Upper lobe of right lung (tissue), 1 donor: Measurements from ENCODE around the gene SLC16A9. TPM values are rescaled to one million over a fixed set of nuclear protein-coding genes. Genes with fewer than 3 reads are reported as not detected.

Source experiments
- ATAC-seq: fragments of 200-7000 bp; cut with Tn5 transposase; one replicate; pipeline ENCODE4 v1.9.1; 2020; ENCODE audit warnings: mild to moderate bottlenecking, moderate library complexity
- DNase-seq: peaks from one replicate; pipeline ENCODE4 v3.0.0-alpha.2; 2020
- H3K27ac ChIP-seq: fragments of 200-600 bp; one replicate; pipeline ENCODE4 v1.8.0; 2022
- H3K27me3 ChIP-seq: fragments of 200-600 bp; one replicate; pipeline ENCODE4 v1.8.0; 2022; ENCODE audit warnings: mild to moderate bottlenecking
- H3K36me3 ChIP-seq: fragments of 200-600 bp; one replicate; pipeline ENCODE4 v1.8.0; 2022
- H3K4me1 ChIP-seq: fragments of 200-600 bp; one replicate; pipeline ENCODE4 v1.8.0; 2022
- H3K4me3 ChIP-seq: fragments of 200-600 bp; one replicate; pipeline ENCODE4 v1.8.0; 2022; ENCODE audit warnings: mild to moderate bottlenecking
- H3K9me3 ChIP-seq: fragments of 200-600 bp; one replicate; pipeline ENCODE4 v1.8.0; 2022
- intact Hi-C: fragments of 100-400 bp; cut with DNase I; formaldehyde crosslinking; loops from one replicate; pipeline ENCODE4 v1.11.0; 2022
- total RNA-seq: library from RNA; stranded (reverse); fragmentation: NEBNext Ultra II Directional; extraction: Animal tissue kit (Norgen Biotek cat#: 25700); gene quantifications from one replicate; pipeline ENCODE4 v1.2.1, GENCODE V29; 2021
- TF ChIP-seq, protein P1 (sequence below): fragments of 200-600 bp; IDR thresholded peaks from one replicate; pipeline ENCODE4 v1.8.0; 2022; ENCODE audit warnings: antibody characterized with exemption
- donor health status: DM: no; HTN: yes; CAD: no; lungs with severe emphysema.

SLC16A9 gene
- total RNA-seq, 1 donor from 2014 or later = 1.8 TPM

GRCh38 chr10:59635502-59636290 is 74.0 kb downstream of the SLC16A9 start:
- DNase-seq = no peak
- Histone ChIP-seq H3K27ac (no peak overlapping the region), H3K9me3 (no peaks in the 10 kb centered on the region), H3K4me3 (no peak overlapping the region), H3K36me3 (no peaks in the 10 kb centered on the region), H3K27me3 (no peaks in the 10 kb centered on the region), H3K4me1 (no peaks in the 10 kb centered on the region)
- intact Hi-C loops = no loop called here
- TF ChIP-seq, protein P1, sequence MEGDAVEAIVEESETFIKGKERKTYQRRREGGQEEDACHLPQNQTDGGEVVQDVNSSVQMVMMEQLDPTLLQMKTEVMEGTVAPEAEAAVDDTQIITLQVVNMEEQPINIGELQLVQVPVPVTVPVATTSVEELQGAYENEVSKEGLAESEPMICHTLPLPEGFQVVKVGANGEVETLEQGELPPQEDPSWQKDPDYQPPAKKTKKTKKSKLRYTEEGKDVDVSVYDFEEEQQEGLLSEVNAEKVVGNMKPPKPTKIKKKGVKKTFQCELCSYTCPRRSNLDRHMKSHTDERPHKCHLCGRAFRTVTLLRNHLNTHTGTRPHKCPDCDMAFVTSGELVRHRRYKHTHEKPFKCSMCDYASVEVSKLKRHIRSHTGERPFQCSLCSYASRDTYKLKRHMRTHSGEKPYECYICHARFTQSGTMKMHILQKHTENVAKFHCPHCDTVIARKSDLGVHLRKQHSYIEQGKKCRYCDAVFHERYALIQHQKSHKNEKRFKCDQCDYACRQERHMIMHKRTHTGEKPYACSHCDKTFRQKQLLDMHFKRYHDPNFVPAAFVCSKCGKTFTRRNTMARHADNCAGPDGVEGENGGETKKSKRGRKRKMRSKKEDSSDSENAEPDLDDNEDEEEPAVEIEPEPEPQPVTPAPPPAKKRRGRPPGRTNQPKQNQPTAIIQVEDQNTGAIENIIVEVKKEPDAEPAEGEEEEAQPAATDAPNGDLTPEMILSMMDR = no peak
- no peak for ATAC-seq

GRCh38 chr10:59634102-59634501 is 75.5 kb downstream of the SLC16A9 start:
- ATAC-seq (peak; percentile 20), DNase-seq (no peak)
- Histone ChIP-seq H3K27me3 (no peaks in the 10 kb centered on the region), H3K9me3 (no peaks in the 10 kb centered on the region), H3K27ac (no peak overlapping the region), H3K4me3 (no peak overlapping the region), H3K4me1 (no peaks in the 10 kb centered on the region), H3K36me3 (no peaks in the 10 kb centered on the region)
- intact Hi-C loops = no loop called here
- TF ChIP-seq, protein P1 = no peak

DNA sequence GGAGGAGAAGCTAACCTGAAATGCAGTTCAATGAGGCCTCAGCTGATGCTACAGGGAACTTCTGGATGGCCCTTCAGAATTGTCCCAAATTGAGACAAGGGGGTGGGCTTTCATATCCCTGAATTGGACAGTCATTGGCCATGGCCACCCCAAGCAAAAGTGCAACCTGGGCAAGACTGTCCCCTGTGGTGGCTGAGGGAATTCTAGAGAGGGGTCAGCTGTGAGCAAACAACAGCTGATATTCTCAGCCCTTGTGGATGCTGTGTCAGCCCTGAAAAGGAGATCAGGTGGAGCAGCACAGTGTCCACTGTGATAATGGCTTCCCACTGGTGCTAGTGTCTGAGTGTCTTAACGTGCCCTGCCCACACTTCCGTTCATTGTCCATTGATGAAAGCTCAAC is 76.6 kb downstream of the SLC16A9 start:
- TF ChIP-seq, protein P1 = no peak
- Histone ChIP-seq H3K27ac (no peak overlapping the region), H3K4me3 (no peak overlapping the region), H3K27me3 (no peaks in the 10 kb centered on the region), H3K36me3 (no peaks in the 10 kb centered on the region), H3K9me3 (no peaks in the 10 kb centered on the region), H3K4me1 (no peaks in the 10 kb centered on the region)
- ATAC-seq = peak; percentile 29
- intact Hi-C loops = no loop called here
- no peak for DNase-seq

GRCh38 chr10:59631882-59632807 is 77.5 kb downstream of the SLC16A9 start:
- Histone ChIP-seq H3K4me1 (no peaks in the 10 kb centered on the region), H3K36me3 (no peaks in the 10 kb centered on the region), H3K9me3 (no peaks in the 10 kb centered on the region), H3K27me3 (no peaks in the 10 kb centered on the region), H3K4me3 (no peak overlapping the region), H3K27ac (no peak overlapping the region)
- DNase-seq (no peak), ATAC-seq (no peak)
- intact Hi-C loops = no loop called here
- TF ChIP-seq, protein P1 = no peak

GRCh38 chr10:59631237-59631636 is 78.4 kb downstream of the SLC16A9 start:
- DNase-seq (no peak), ATAC-seq (no peak)
- Histone ChIP-seq H3K9me3 (no peaks in the 10 kb centered on the region), H3K27me3 (no peaks in the 10 kb centered on the region), H3K36me3 (no peaks in the 10 kb centered on the region), H3K4me1 (no peaks in the 10 kb centered on the region), H3K27ac (no peak overlapping the region), H3K4me3 (no peak overlapping the region)
- intact Hi-C loops = no loop called here
- TF ChIP-seq, protein P1 = no peak
